ENCODE results near the gene PLCXD3. TPM values are rescaled to one million over a fixed set of nuclear protein-coding genes. Genes with fewer than 3 reads are reported as not detected.

The PLCXD3 gene
- total RNA-seq, 1 donor from 2014 or later = not detected

GRCh38 chr5:41539454-41539853 is 29.1 kb upstream of the PLCXD3 start:
- no peak overlapping the region for H3K27ac Mint-ChIP-seq
- no peaks in the 10 kb centered on the region for H3K27me3 Mint-ChIP-seq
- DNase-seq (no peak), ATAC-seq (ENCODE audit: low read depth) (no peak)
- peaks cover 8% of the 10 kb centered on the region for H3K9me3 Mint-ChIP-seq
- CTCF ChIA-PET = no interaction called here
- TF ChIP-seq, protein P1, sequence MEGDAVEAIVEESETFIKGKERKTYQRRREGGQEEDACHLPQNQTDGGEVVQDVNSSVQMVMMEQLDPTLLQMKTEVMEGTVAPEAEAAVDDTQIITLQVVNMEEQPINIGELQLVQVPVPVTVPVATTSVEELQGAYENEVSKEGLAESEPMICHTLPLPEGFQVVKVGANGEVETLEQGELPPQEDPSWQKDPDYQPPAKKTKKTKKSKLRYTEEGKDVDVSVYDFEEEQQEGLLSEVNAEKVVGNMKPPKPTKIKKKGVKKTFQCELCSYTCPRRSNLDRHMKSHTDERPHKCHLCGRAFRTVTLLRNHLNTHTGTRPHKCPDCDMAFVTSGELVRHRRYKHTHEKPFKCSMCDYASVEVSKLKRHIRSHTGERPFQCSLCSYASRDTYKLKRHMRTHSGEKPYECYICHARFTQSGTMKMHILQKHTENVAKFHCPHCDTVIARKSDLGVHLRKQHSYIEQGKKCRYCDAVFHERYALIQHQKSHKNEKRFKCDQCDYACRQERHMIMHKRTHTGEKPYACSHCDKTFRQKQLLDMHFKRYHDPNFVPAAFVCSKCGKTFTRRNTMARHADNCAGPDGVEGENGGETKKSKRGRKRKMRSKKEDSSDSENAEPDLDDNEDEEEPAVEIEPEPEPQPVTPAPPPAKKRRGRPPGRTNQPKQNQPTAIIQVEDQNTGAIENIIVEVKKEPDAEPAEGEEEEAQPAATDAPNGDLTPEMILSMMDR (IDR thresholded peaks at IDR 0.05) = no peak
- intact Hi-C loops (cut with micrococcal nuclease) = no loop called here
- POLR2A ChIA-PET = no interaction called here
- H3K36me3 Mint-ChIP-seq (ENCODE audit: low read depth) = no peaks in the 10 kb centered on the region
- H3K4me1 Mint-ChIP-seq = no peaks in the 10 kb centered on the region
- no peak overlapping the region for H3K4me3 Mint-ChIP-seq

GRCh38 chr5:41537581-41537980 is 27.2 kb upstream of the PLCXD3 start:
- Mint-ChIP-seq H3K4me1 (no peaks in the 10 kb centered on the region), H3K4me3 (no peak overlapping the region), H3K27me3 (no peaks in the 10 kb centered on the region), H3K27ac (no peak overlapping the region), H3K9me3 (peaks cover 10% of the 10 kb centered on the region), H3K36me3 (ENCODE audit: low read depth) (no peaks in the 10 kb centered on the region)
- no peak for ATAC-seq (ENCODE audit: low read depth)
- intact Hi-C loops (cut with micrococcal nuclease) = no loop called here
- CTCF ChIA-PET = no interaction called here
- DNase-seq = no peak
- POLR2A ChIA-PET = no interaction called here
- TF ChIP-seq, protein P1 (IDR thresholded peaks at IDR 0.05) = no peak

- no peaks in the 10 kb centered on the region for H3K4me1 Mint-ChIP-seq
- no peaks in the 10 kb centered on the region for H3K36me3 Mint-ChIP-seq (ENCODE audit: low read depth)
- ChIA-PET POLR2A (no interaction called here), CTCF (no interaction called here)
- intact Hi-C loops (cut with micrococcal nuclease) = no loop called here
- H3K9me3 Mint-ChIP-seq = peaks cover 10% of the 10 kb centered on the region
- no peaks in the 10 kb centered on the region for H3K27me3 Mint-ChIP-seq
- DNase-seq (no peak), ATAC-seq (ENCODE audit: low read depth) (no peak)
- TF ChIP-seq, protein P1 (IDR thresholded peaks at IDR 0.05) = no peak
- H3K27ac Mint-ChIP-seq = no peak overlapping the region
- no peak overlapping the region for H3K4me3 Mint-ChIP-seq
These were observed 22.1 kb upstream of the PLCXD3 start for GRCh38 chr5:41532485-41532884.

- no peak overlapping the region for H3K4me3 Mint-ChIP-seq
- no peak overlapping the region for H3K27ac Mint-ChIP-seq
- peaks cover 9% of the 10 kb centered on the region for H3K9me3 Mint-ChIP-seq
- ChIA-PET POLR2A (no interaction called here), CTCF (no interaction called here)
- intact Hi-C loops (cut with micrococcal nuclease) = no loop called here
- ATAC-seq (ENCODE audit: low read depth) (no peak), DNase-seq (no peak)
- TF ChIP-seq, protein P1 (IDR thresholded peaks at IDR 0.05) = no peak
- H3K36me3 Mint-ChIP-seq (ENCODE audit: low read depth) = no peaks in the 10 kb centered on the region
- no peaks in the 10 kb centered on the region for H3K27me3 Mint-ChIP-seq
- H3K4me1 Mint-ChIP-seq = no peaks in the 10 kb centered on the region
These were observed 16.9 kb upstream of the PLCXD3 start for GRCh38 chr5:41527201-41527779.

- ATAC-seq (ENCODE audit: low read depth) (no peak), DNase-seq (no peak)
- Mint-ChIP-seq H3K36me3 (ENCODE audit: low read depth) (no peaks in the 10 kb centered on the region), H3K4me3 (no peak overlapping the region), H3K27me3 (no peaks in the 10 kb centered on the region), H3K27ac (no peak overlapping the region), H3K9me3 (peaks cover 9% of the 10 kb centered on the region), H3K4me1 (no peaks in the 10 kb centered on the region)
- ChIA-PET POLR2A (no interaction called here), CTCF (no interaction called here)
- TF ChIP-seq, protein P1 (IDR thresholded peaks at IDR 0.05) = no peak
- intact Hi-C loops (cut with micrococcal nuclease) = no loop called here
These were observed 16.3 kb upstream of the PLCXD3 start for GRCh38 chr5:41526699-41527098.

All from activated B cell treated with CpG ODN at 0.5 μM for 24 hours (primary cell).